Activated CD4-positive, alpha-beta memory T cell treated with anti-CD3 and anti-CD28 coated beads, Interleukin-2, amount 10 ng/mL, durations not matched to agents 7 days and 5 days (primary cell): ENCODE results near the gene AFAP1L2. TPM values are rescaled to one million over a fixed set of nuclear protein-coding genes. Genes with fewer than 3 reads are reported as not detected.

ENCODE experiments used
- total RNA-seq, 2 experiments: library from RNA; stranded (reverse); gene quantifications; one replicate each; pipeline ENCODE4 v1.2.3, GENCODE V29; 2021

AFAP1L2 gene
- total RNA-seq, 2 experiments from 2014 or later: 1.5 to 1.9 TPM

Other genes with a start within 250 kb of the AFAP1L2 start
- gene CCDC186, start 230.3 kb downstream of the AFAP1L2 start, total RNA-seq: 10 to 100 TPM; 20.0 to 22.2 TPM
- under 1 TPM; 0.35 to 0.40 TPM for gene TDRD1, start 225.1 kb downstream of the AFAP1L2 start, total RNA-seq
- gene VWA2, start 165.2 kb downstream of the AFAP1L2 start, total RNA-seq: not detected